Peyer's patch (tissue), 4 donors: ENCODE data around the gene FARS2.

Experiments used
- POLR2A ChIP-seq, 2 donors: fragments of 450-650 bp; IDR thresholded peaks; one replicate each; pipeline ENCODE4 v1.5.1; 2017; ENCODE audit warnings: antibody characterized with exemption in 2 of 2, mild to moderate bottlenecking in 2 of 2, moderate library complexity in 2 of 2
- TF ChIP-seq, protein P1 (sequence below), 6 experiments: fragments of 450-650 bp in 4 of 6; fragments of 200-600 bp in 2 of 6; sonication (generic) in 1 of 6; IDR thresholded peaks; one replicate each; pipeline ENCODE4 v1.5.1; 2017 to 2019; ENCODE audit warnings: antibody characterized with exemption in 6 of 6, mild to moderate bottlenecking in 3 of 6, moderate library complexity in 1 of 6

DNA sequence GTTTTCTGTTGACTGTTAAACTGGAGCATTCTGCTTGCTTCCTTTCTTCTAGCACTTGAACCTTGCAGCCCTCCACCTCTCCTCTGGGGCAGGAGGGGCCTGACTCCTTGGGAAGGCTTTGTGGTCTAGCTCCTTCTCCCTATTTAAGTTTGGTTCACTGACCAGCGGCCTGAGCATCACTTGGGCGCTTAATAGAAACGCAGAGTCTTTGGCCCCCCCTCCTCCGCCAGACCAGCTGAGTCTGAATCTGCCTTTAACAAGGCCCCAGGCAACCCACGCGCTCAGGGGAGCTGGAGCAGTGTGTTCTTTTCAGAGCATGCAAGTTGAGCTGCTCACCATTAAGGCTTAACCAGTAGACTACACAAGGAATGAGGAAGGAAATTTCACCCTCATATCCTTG, 519.7 kb downstream of the FARS2 start:
- TF ChIP-seq, protein P1, sequence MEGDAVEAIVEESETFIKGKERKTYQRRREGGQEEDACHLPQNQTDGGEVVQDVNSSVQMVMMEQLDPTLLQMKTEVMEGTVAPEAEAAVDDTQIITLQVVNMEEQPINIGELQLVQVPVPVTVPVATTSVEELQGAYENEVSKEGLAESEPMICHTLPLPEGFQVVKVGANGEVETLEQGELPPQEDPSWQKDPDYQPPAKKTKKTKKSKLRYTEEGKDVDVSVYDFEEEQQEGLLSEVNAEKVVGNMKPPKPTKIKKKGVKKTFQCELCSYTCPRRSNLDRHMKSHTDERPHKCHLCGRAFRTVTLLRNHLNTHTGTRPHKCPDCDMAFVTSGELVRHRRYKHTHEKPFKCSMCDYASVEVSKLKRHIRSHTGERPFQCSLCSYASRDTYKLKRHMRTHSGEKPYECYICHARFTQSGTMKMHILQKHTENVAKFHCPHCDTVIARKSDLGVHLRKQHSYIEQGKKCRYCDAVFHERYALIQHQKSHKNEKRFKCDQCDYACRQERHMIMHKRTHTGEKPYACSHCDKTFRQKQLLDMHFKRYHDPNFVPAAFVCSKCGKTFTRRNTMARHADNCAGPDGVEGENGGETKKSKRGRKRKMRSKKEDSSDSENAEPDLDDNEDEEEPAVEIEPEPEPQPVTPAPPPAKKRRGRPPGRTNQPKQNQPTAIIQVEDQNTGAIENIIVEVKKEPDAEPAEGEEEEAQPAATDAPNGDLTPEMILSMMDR (IDR thresholded peaks at IDR 0.05) = no peak
- no peak for TF ChIP-seq POLR2A (IDR thresholded peaks at IDR 0.05)
